HG02981 (cell line): ENCODE data around the gene HK1.

Experiments
- ATAC-seq: cut with Tn5 transposase; IDR thresholded peaks from one replicate; pipeline ENCODE4 v1.9.1; 2021; ENCODE audit warnings: mild to moderate bottlenecking, moderate library complexity; ENCODE audit not compliant: unreplicated experiment

The HK1 gene

DNA sequence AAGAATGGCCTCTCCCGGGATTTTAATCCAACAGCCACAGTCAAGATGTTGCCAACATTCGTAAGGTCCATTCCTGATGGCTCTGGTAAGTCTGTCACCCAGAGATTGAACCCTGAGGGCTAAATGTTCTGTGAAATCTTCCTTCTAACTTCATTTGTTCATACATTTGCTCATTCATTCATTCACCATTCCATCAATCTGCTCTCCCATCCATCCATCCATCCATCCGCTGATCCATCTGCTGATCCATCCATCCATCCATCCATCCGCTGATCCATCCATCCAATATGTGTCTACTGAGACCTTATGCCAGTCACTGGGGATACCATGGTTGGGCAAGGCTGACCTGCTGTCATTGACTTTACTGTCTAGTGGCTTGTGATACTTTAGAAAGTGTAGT lies 65.6 kb downstream of the HK1 start:
- ATAC-seq, result no peak

DNA sequence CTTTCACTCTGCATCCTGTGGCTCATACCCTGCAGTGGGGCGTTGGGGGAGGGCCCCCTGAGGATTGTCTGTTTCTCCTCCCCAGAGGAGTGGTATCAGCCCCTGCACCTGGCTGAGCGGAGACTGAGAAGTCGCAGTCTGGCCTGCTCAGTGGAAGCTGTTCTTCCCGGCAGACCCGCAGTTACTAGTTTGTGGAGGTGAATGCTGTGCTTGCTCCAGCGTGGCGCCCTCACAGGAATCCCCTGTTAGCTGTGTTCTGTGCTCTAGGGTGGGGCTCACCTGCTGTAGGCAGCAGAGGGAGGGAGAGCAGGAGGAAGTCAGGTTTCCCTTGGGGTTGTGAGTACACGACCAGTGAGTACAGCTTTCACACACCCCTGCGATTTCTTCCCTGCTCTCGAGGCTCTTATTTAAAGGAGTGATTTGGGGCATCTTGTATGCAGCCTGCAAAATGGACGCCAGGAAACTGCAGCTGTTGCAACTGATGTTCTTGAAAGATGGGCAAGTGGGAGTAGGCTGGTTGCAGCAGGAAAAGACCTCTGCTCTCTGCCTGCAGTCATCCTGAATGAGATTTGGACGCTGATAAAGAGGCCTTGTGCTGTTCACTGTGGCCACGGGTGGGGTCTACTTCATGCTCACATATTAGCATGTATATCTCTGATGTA lies 66.4 kb downstream of the HK1 start:
- no peak for ATAC-seq

DNA sequence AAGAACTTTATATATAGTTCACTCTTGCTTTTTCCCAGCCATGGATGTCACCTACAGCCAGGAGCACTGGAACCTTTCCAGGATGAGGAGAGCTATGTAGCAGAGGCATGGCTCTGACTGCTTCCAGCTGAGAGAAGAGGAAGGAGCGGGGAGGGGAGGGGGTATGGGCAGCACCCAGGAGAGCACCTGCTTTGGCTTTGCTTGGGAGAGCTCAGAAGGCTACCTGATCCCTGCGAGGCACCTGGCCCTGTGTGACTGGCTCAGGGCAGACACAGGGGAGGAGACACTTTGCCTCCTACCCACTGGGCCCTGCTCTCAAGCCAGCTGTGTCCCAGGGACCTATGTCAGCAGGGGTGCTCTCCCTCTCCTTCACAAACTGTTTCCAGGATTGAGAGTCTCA lies 67.1 kb downstream of the HK1 start:
- ATAC-seq, result no peak

DNA sequence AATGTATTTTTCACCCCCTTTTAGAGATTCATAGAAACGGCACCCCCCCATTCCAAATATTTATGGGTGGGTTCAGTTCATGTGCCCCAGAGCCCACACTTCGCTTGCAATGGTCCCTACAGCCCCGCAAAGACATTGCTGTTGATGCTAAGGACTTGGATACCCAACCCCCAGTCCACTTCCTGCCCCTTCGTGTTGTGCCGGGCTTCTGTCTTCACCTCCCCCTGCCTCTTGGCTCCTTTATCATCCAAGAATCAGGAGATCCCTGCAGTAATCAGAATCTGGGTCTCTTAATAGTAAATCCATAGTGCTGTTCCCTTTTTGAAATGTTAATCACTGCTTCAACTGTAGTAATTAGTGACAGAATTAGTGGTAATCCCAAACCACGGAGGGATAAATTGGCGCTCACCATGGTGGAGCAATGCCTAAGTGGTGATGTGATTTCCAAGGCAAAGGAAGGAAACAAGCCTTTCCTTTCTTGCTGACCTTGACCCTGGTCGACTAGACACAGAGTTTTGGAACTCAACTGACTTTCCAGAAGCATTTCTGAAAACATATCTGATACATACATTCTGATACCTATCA lies 67.7 kb downstream of the HK1 start:
- no peak for ATAC-seq

DNA sequence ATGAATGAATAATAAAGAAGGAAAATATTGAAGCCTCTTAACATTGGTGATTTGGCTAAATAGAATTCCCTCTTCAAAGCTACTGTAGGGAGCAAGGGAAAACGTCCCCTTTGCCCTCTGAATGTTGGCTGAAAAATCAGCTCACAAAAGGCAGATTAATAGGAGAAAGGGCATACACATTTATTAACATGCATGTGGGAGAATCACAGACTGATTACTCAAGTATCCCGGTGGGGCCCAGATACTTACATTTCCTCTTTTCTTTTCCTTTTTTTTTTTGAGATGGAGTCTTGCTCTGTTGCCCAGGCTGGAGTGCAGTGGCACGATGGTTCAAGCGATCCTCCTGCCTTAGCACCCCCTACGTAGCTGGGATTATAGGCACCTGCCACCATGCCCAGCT lies 68.5 kb downstream of the HK1 start:
- no peak for ATAC-seq

DNA sequence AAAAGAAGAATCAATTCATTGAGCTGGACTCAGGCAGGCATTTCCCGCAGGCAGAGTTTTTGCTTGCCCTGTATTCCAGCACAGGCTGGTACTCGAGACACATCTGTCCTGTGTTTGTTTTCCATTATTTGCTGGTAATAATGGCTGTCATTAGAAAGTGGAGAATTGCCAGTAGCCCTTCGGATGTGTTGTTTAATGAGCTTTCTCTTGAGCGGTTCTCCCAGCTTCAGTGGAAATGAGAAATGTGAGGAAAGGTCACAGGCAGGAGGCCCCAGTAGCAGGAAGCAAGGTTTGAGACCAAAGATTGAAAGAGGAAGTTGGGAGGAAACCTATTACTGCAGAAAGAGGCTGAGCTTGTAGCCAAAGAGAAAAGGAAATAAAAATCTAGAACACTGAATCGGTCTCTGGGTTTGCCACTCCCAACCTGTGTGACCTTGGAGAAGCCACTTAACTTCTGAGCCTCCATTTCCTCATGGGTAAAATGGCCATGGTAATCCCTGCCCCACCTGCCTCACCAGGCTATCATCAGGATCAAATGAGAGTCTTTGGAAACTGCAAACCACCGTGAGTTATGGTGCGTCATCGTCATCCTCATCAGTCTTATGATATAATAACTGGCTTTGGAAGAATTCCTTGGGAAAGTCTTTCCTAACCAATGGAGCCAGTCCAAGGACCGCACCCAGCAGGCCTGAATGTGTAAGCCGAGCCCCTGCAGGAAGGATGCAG lies 70.7 kb downstream of the HK1 start:
- ATAC-seq, result no peak

DNA sequence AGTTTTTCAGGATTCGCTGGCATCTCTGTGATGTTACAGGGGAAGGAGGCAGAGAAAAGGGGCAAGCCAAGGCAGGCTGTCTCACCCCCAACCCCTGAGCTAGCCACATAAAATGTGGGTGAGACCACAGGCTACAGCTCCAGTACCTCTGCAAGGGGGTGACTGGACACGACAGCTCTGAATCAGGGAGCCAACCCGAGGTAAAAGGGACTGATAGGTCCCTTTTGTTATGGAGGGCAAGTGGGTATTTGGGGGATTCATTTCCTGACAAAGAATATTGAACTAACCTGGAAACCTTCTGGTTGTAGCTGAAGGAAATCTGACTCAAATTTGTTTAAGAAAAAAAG lies 71.2 kb downstream of the HK1 start:
- no peak for ATAC-seq

DNA sequence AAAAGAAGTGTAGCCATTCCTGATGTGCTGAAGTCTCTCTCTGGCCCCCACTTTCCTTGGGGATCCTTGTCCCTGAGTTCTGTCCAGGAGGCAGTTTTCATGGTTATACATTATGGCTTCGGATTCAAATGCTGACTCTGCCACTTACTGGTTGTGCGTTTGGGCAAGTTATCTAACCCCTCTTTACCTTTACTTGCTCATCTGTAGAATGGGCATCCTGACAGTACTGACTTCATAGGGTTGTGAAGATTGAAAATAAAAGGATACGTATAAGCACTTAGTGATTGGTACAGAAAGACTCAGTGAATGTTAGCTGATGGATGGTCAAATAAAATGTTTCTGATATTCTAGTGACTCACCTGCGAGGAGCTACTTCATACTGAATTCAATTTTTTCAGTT lies 73.3 kb downstream of the HK1 start:
- no peak for ATAC-seq

DNA sequence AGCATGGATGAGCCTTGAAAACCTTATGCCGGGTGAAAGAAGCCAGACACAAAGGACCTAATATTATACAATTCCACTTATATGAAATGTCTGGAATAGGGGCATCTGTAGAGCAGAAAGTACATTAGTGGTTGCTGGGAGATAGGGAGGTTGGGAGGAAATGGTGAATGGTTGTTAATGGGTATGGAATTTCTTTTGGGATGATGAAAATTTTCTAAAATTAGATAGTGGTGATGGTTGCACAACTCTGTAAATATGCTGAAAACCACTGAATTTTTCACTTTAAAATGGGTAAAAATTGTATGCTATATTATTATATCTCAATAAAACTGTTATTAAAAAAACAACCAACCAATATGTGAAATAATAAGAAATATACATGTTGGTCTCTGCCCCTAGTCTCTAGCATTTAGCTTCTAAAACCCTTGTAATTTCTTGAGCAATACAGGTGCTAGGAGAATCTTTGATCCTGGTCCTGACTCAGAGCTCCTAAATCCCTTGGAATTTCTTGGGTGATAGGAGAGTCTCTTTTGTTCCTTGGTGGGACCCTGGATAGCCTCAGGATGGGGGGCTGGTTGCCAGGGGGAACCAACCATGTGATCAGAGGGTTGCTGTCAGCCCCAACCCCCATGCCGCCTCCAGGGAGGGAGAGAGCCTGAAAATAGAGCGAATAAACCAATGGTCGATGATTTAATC lies 74.4 kb downstream of the HK1 start:
- ATAC-seq, result no peak

DNA sequence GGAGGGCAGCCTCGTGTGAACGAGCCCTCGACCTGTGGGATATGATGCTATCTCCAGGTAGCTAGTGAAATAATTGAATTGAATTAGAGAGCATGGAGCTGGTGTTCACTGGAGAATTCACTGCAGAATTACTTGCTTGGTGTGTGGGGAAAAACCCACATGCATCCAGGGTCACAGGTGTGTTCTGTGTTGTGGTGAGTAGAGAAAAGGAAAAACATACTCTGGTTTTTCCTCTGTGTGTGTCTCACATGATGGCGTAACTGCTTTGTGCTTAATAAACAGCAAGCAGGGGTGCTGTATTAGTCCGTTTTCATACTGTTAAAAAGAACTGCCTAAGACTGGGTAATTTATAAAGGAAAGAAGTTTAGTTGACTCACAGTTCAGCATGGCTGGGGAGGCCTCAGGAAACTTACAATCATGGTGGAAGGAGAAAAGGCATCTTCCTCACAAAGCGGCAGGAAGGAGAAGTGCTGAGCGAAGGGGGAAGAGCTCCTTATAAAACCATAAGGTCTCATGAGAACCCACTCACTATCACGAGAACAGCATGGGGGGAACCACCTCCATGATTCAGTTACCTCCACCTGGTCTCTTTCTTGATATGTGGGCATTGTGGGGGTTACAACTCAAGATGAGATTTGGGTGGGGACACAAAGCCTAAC lies 75.8 kb downstream of the HK1 start:
- ATAC-seq, result no peak

DNA sequence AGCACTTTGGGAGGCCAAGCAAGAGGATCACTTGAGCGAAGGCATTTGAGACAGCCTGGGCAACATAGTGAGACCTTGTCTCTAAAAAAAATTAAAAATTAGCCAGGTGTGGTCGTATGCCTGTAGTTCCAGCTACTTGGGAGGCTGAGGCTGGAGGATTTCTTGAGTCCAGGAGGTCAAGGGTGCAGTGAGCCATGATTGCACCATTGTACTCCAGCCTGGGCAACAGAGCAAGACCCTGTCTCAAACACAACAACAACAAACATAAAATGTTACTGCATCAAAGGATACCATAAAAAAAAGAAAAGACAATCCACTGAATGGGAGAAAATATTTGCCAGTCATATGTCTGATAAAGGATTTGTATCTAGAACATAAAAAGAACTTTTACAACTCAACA lies 77.9 kb downstream of the HK1 start:
- ATAC-seq, result no peak

DNA sequence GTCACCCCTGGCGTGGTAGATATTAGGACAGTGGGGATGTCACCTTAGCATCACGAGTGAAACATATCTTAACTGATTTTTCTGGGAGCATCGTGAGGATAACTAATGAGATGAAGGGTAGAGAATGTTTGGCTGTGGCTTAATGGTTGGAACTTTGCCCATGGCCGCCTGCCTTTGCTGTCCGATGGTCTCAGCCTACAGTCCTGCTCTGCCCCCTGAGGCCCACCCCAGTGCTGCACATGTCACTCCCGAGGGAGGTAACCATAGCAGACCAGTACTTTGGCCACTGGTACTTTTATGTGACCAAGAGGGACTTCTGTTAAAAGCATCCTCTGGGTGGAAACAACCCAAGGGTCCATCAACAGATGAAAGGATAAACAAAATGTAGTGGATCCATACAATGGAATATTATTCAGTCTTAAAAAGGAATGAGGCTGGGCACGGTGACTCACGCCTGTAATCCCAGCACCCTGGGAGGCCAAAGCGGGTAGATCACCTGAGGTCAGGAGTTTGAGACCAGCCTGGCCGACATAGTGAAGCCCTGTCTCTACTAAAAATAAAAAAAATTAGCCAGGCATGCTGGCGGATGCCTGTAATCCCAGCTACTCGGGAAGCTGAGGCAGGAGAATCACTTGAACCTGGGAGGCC lies 80.0 kb downstream of the HK1 start:
- ATAC-seq, result no peak

DNA sequence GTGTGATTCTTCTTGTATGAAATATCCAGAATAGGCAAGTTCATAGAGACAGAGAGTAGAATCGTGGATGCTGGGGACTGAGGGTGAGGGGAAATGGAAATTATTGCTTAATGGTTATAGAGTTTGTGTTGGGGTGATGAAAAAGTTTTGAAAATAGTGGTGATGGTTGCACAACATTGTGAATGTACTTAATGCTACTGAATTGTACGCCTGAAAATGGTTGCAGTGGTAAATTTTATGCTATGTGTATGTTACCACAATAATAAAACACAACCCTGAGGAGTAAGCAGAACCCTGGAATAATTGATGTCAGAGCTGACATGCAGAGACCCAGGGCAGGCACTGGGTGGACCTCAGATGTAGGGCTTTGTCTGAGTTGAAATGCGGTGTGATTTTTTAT lies 80.9 kb downstream of the HK1 start:
- no peak for ATAC-seq

DNA sequence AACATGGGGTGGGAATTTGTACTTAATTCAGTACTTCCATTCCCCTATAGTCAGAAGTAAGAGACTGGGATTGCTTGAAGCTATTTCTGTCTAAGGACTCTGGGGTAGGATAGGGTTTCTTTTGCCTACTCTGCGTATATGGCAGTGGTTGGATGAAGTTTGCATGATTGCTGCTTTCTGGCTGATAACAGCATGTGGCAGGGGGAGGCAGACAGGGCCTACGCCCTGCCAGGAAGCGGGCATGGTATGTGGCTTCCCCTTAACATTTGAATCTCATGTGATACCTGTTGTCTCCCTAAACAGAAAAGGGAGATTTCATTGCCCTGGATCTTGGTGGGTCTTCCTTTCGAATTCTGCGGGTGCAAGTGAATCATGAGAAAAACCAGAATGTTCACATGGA lies 81.3 kb downstream of the HK1 start:
- no peak for ATAC-seq

DNA sequence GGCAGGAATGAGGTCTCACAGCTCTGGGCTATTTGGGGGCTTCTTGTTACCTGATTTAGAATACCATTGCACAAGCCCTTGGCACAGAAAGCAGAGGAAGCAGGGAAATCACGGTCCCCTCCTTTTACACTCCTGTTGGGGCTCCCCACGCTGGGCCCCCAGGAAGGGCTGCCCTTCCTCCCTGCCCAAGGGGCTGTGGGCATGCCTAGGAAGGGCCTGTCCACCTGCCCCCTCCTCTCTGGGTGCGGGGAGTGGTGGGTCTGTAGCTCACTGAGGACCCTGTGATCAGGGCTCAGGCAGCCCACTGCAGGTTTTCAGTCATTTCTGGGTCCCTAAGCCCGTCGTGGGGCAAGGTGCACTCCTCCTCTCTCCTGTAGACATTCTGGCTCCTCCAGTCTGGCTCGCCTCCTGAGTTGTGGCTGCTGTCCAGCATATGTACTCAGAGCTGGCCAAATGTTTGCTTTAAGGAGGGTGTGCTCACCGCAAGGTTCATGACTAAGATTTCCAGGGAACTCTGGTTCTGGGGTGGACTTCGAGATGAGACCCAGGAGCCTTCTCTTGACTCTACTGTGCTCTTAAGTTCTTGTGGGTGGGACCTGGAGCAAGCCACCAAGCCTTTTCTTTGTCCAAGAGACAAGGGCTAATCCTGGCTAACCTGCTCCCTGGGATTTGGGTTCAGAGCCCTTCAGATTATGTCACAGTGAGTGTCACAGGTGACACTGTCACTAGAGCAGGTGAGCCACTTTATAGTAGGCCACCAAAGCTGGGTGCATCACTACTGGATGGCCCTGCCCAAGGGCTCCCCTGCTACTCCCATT lies 82.4 kb downstream of the HK1 start:
- ATAC-seq, result no peak

DNA sequence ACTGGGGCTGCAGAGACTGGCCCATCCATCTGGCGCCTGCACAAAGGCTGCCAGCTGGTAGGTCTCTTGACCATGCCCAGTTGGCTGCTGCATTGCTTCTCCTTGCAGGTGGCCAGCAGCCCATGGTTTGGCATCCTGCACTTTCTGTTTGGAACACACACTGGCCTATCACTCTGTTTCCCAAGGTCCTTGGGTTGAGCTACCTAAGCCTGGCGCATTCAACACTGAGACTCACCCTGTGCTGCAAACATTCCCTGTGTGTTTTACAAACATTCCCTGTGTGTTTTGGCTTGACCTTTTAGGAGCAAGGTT lies 83.0 kb downstream of the HK1 start:
- ATAC-seq, result no peak

DNA sequence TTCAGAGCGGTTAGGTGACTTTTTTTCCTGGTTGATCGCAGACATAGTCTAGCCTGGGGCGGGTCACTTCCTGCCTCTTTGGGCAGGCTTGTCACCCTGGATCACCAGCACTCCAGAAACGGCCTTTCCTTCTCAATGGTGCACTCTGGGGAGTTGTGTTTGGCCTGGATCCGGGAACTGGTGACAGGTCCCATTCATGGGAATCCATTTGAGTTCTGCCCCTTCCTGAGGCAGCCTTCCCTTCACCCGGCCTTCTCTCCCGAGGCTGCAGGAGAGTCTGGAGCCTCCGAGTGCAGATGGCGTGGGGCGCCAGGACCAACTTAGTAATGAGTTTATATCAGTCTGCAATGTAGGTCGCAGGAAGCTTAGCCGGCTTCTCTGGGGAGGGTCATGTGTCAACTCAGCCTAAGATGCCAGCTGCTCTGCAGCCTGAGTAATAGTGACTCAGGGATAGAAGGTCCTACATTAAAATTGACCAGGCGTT lies 84.2 kb downstream of the HK1 start:
- no peak for ATAC-seq

DNA sequence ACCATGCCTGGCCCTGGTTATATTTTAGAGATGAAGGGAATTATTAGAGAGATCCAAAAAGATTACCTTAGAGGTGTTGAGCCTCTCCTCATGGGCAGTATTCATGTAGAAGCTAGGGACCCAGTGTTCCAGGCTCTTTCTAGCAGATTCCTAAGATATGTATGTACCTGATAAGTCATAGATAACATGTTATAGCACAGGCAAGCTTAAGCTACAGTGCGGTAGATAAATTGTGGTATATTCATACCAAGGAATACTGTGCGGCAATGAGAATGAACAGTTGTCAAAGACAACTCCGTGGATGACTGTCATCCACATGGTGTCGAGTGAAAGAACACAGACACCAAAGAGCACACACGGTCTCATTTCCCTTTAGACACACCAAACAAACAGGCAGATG lies 85.4 kb downstream of the HK1 start:
- ATAC-seq, result no peak

DNA sequence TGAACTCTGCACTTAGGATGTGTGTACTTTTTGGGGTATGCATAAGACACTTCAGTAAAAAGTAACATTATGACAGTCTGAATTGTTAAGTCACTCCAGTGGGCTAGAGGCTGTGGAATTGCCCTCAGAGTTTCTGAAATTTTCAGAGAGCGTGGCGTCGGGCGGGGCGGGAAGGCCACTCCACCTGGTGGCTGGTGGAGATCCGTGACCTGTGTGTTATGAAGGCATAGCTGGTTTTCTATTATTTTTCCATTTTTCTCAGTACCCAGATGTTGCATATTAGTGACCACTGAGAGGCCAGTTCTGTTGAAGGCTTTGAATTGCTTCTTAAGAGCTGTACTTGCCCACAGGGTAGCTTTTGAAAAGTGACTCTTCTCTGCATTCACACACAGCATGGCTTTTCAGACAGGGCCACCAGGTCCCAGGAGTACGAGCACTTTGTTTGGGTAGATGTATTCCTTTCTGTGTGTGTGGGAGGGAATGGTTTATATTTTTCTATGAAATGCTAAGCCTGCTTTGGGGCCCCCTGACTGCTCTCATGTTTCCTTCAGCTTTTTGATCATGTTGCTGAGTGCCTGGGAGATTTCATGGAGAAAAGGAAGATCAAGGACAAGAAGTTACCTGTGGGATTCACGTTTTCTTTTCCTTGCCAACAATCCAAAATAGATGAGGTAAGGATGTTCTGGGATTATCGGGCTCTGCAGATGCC lies 86.1 kb downstream of the HK1 start:
- no peak for ATAC-seq

DNA sequence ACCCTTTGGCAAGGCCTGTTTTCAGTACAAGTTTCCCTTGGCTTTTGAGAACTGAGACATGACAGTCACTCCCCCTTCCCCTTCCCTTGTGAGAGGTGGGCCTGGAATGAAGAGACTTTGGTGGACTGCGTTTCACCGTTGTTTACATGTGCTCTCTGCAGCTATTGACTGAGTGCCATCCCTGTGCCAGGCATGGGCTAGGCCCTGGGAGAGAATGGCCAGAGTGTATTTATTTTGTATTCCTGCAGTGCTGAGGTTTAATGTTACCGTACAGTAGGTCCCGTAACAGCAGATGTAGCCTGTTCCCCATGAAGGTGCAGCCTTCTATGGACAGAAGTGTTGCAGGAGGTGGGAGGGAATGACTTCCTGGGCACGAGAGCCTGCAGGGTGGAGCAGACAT lies 88.4 kb downstream of the HK1 start:
- ATAC-seq, result no peak
